K562 (cell line): Measurements from ENCODE around the gene FN3KRP. TPM values are rescaled to one million over a fixed set of nuclear protein-coding genes. Genes with fewer than 3 reads are reported as not detected.
A peak's percentile ranks its signal among the peaks of the same experiment; 100 is the strongest.

ENCODE experiments used
- ATF7 ChIP-seq: fragments of 450-650 bp; IDR thresholded peaks from 2 replicates; pipeline ENCODE4 v1.7.1; 2014; ENCODE audit warnings: mild to moderate bottlenecking, moderate library complexity
- CTBP1 ChIP-seq: fragments of 450-650 bp; IDR thresholded peaks from 2 replicates; pipeline ENCODE4 v1.6.1; 2016; ENCODE audit warnings: borderline replicate concordance
- E4F1 ChIP-seq: fragments of 250-450 bp; sonication (Bioruptor Pico); IDR thresholded peaks from 2 replicates; pipeline ENCODE4 v1.5.0; 2021; ENCODE audit warnings: mild to moderate bottlenecking, borderline replicate concordance
- ELK1 ChIP-seq: sonication (generic); formaldehyde crosslinking; IDR thresholded peaks from 2 replicates; pipeline ENCODE4 v1.8.1; 2022; ENCODE audit warnings: missing genetic modification reagents
- ETV6 ChIP-seq, 3 experiments: fragments of 150-350 bp in 1 of 3; sonication (generic) in 1 of 3; formaldehyde crosslinking in 1 of 3; IDR thresholded peaks; 2 replicates each; pipeline versions ENCODE4 v1.6.1 to v1.8.0; 2014 to 2022; ENCODE audit warnings: borderline replicate concordance in 2 of 3, low read depth in 2 of 3, antibody characterized with exemption in 1 of 3, low read length in 1 of 3, mild to moderate bottlenecking in 1 of 3, missing genetic modification reagents in 1 of 3
- EZH2 ChIP-seq: IDR thresholded peaks from 2 replicates; pipeline ENCODE4 v1.6.1; 2012; ENCODE audit warnings: low read depth, mild to moderate bottlenecking, inconsistent platforms, low read length, borderline replicate concordance
- IFI16 ChIP-seq: fragments of 250-450 bp; sonication (Bioruptor Pico); IDR thresholded peaks from 2 replicates; pipeline ENCODE4 v2.1.2; 2022; ENCODE audit warnings: mild to moderate bottlenecking, inconsistent platforms
- KAT7 ChIP-seq: sonication (generic); formaldehyde crosslinking; IDR thresholded peaks from 2 replicates; pipeline ENCODE4 v1.8.0; 2022; ENCODE audit warnings: missing genetic modification reagents, mild to moderate bottlenecking, borderline replicate concordance
- LEF1 ChIP-seq: fragments of 450-650 bp; IDR thresholded peaks from 2 replicates; pipeline ENCODE4 v1.6.1; 2016; ENCODE audit warnings: mild to moderate bottlenecking
- MAZ ChIP-seq, 2 experiments: fragments of 450-650 bp in 1 of 2; sonication (generic) in 1 of 2; formaldehyde crosslinking; IDR thresholded peaks in 1 of 2; conservative IDR thresholded peaks in 1 of 2; 2 replicates each; pipeline versions ENCODE4 v1.4.0 to v1.5.0; 2020; ENCODE audit warnings: mild to moderate bottlenecking in 1 of 2, missing genetic modification reagents in 1 of 2
- MECOM ChIP-seq: fragments of 250-450 bp; sonication (Bioruptor Pico); IDR thresholded peaks from 2 replicates; pipeline ENCODE4 v1.8.0; 2022; ENCODE audit warnings: inconsistent platforms
- RBFOX2 ChIP-seq: fragments of 200-400 bp; formaldehyde crosslinking; IDR thresholded peaks from 2 replicates; pipeline ENCODE4 v1.6.1; 2017; ENCODE audit warnings: low read depth, mild to moderate bottlenecking, low read length, moderate library complexity
- SAFB ChIP-seq: fragments of 200-400 bp; formaldehyde crosslinking; IDR thresholded peaks from 2 replicates; pipeline ENCODE4 v1.6.1; 2017; ENCODE audit warnings: low read depth, low read length, borderline replicate concordance
- SMARCE1 ChIP-seq: fragments of 450-650 bp; IDR thresholded peaks from 2 replicates; pipeline ENCODE4 v1.7.1; 2016; ENCODE audit warnings: mild to moderate bottlenecking
- SRSF3 ChIP-seq: fragments of 200-400 bp; formaldehyde crosslinking; IDR thresholded peaks from 2 replicates; pipeline ENCODE4 v1.6.1; 2016; ENCODE audit warnings: mild to moderate bottlenecking, low read length, moderate library complexity; ENCODE audit not compliant: insufficient read depth
- SRSF7 ChIP-seq: fragments of 200-400 bp; formaldehyde crosslinking; optimal IDR thresholded peaks from 2 replicates; pipeline ENCODE3; 2017; ENCODE audit warnings: mild to moderate bottlenecking, low read depth, low read length
- TAL1 ChIP-seq: fragments of 450-650 bp; IDR thresholded peaks from 2 replicates; pipeline ENCODE4 v1.6.1; 2016; ENCODE audit warnings: mild to moderate bottlenecking
- USF1 ChIP-seq: sonication (generic); formaldehyde crosslinking; IDR thresholded peaks from 2 replicates; pipeline ENCODE4 v1.9.0; 2022; ENCODE audit warnings: mild to moderate bottlenecking, missing genetic modification reagents
- USF2 ChIP-seq: sonication (generic); formaldehyde crosslinking; IDR thresholded peaks from 2 replicates; pipeline ENCODE4 v1.5.0; 2020; ENCODE audit warnings: missing genetic modification reagents
- XRCC3 ChIP-seq: fragments of 450-650 bp; IDR thresholded peaks from 2 replicates; pipeline ENCODE4 v1.6.1; 2017; ENCODE audit warnings: mild to moderate bottlenecking, moderate library complexity
- YBX1 ChIP-seq: fragments of 450-650 bp; IDR thresholded peaks from 2 replicates; pipeline ENCODE4 v1.7.1; 2016; ENCODE audit warnings: mild to moderate bottlenecking
- ZNF217 ChIP-seq: sonication (generic); formaldehyde crosslinking; IDR thresholded peaks from 2 replicates; pipeline ENCODE4 v1.8.0; 2022; ENCODE audit warnings: mild to moderate bottlenecking, missing genetic modification reagents
- polyA plus RNA-seq, 8 experiments: library from polyadenylated mRNA; depleted of rRNA in 4 of 8; stranded (reverse) in 5 of 8; unstranded in 3 of 8; fragments of >200 nt; fragmentation: Nextera tagmentation in 2 of 8; fragmentation: Illumina TruSeq in 1 of 8; extraction: Ambion mirVana in 2 of 8; extraction: Trizol in 1 of 8; gene quantifications; 2 replicates each; pipeline versions ENCODE4 v1.2.1 to v1.2.3, GENCODE V29; 2011 to 2014; ENCODE audit warnings: inconsistent platforms in 1 of 8, missing spikeins in 1 of 8
- total RNA-seq, 7 experiments: library from RNA; depleted of rRNA in 6 of 7; stranded (reverse); fragments of >200 nt in 6 of 7; fragmentation: Illumina TruSeq in 2 of 7; extraction: Trizol in 2 of 7; gene quantifications; 2 replicates each; pipeline versions ENCODE4 v1.2.1 to v1.2.3, GENCODE V29; 2011 to 2021; ENCODE audit warnings: low replicate concordance in 1 of 7

Gene FN3KRP
- total and polyA plus RNA-seq, 9 of the 15 experiments (the other 6 are each of a cell fraction or from before 2014, with no cell fraction given), result 2.0 to 32.1 (median 24.9) TPM

GRCh38 chr17:82734987-82735866 is 18.7 kb downstream of the FN3KRP start, which contains the start of gene FN3K (continued):
- TF ChIP-seq XRCC3 (no peak), USF1 (peak; percentile 55; the same call in 1 of the 2 replicates), SRSF3 (no peak), ELK1 (CRISPR knock-in tag) (no peak), E4F1 (no peak), LEF1 (no peak), MAZ (CRISPR knock-in tag; conservative IDR thresholded peaks at IDR 0.05 in 1 of 2, IDR thresholded peaks at IDR 0.05 in 1 of 2) (peak; percentile 76 to 85; a peak in 3 of 4 replicates), ZNF217 (CRISPR knock-in tag) (no peak), EZH2 (no peak), SMARCE1 (no peak), IFI16 (CRISPR knock-in tag) (no peak), KAT7 (CRISPR knock-in tag) (peak; percentile 91; the same call in 1 of the 2 replicates), RBFOX2 (peak; percentile 77), ATF7 (peak; percentile 73), MECOM (no peak), TAL1 (no peak), SRSF7 (no peak), SAFB (no peak), ETV6 (IDR thresholded peaks at IDR 0.05; ENCODE audit: borderline replicate concordance in 1 of 2, low read depth in 2 of 2, low read length in 1 of 2) (no peak), ETV6 (CRISPR knock-in tag; IDR thresholded peaks at IDR 0.05; ENCODE audit: borderline replicate concordance) (no peak), YBX1 (no peak), USF2 (CRISPR knock-in tag) (no peak), CTBP1 (peak; percentile 78)
